ENCODE measurements around the gene PPP1CA.
"Not testable (repeated sequence)": the region's sequence is repeated elsewhere in the genome, so short reads cannot be mapped to it uniquely, and the experiment has no call there.

The PPP1CA gene

GRCh38 chr11:67416416-67417335 lies 15.0 kb upstream of the PPP1CA start:
- peak; percentile 94 for DNase-seq

DNA sequence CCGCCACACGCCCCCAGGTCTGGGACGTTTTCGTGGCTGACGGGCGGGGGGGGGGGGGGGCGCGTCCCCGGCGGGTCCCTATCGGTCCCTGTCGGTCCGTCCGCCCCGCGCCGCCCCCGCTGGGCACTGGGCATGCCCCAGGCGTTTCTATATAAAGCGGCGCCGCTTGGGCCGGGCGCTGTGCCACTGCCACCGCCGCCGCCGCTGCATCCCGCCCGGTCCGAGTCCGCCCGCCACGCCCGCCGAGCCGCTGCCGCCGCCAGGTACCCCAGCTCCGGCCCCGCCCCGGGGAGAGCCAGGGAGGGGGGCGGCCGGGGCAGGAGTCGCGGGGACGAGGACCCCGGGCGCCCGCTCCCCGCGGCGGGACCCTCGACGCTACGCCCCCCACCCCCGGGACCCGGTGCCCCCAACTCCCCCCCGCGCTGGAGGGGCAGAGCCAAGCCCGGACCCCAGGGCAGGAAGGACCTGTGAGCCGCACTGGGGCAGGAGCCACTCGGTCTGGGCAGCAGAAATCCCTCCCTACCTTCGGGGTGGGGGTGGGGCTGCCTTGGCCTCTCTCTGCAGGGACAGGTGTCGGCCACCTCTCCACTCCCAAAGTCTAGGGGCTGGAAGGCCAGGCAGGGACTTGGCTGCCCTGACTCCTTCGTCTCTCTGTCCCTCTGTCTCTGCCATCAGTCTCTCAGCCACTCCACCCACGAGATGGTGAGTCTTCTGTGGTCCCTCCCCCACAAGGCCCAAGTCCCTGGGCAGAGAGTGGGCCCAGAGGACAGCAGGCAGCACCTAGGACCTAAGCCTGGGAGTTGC lies 14.0 kb upstream of the PPP1CA start, which contains the start of gene CARNS1:
Gene CARNS1 (plus strand): TSS at position 178 of the 804 bp plus-strand sequence. CDS start 522 bp downstream, at position 700.
- no peak for DNase-seq

- no peak for DNase-seq
Measured at GRCh38 chr11:67413266-67413849, 11.7 kb upstream of the PPP1CA start.

DNA sequence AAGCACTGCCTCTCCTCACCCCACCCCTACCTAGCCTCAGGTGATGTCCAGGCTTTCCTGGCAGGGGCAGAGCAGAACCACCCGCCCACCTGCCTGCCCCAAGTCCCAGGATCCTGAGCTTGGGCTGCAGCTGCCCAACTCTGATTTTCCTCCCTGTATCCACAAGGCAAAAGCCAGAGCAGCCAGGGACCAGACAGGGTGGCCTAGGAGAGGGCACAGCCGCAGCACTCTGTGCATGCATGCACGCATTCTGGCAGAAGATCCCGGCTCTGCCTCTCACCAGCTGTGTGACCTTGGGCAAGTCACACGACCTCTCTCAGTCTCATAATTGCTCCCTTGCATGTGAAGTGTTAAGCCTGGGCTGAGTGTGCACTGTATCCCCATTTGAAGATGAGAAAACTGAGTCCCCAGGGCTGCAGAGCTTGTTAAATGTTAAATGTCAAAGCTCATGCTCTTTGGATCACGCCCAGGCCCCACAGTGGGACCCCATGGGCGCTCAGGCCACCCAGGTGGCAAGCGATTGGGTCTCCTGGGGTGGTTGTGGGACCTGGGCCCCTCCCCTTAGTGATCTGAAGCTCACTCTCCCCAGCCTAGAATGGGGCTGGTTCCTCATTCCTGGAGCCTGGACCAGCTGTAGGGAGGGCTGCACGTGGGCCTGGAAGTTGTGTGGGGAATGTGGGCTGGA lies 11.0 kb upstream of the PPP1CA start:
- no peak for DNase-seq

DNA sequence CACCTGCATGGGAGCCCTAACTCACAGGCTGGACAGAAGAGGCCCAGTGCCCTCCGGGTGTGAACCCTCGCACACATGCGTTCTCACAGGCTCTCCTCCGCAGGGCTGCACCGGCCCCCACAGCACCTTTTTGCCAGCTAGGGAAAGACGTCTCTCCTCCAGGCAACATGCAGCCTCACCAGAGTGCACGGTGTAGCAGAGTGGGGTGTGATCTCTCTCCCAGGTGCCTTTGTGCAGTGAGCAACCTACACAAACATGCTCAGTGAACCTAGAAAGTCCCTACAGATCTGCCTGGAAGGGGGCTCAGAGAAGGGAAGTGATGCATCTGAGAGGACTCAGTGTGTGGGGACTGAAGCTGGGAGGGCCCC lies 10.1 kb upstream of the PPP1CA start:
- DNase-seq = no peak

GRCh38 chr11:67410984-67411784 lies 9.5 kb upstream of the PPP1CA start:
- DNase-seq = no peak

- no peak for DNase-seq
Measured at GRCh38 chr11:67410369-67410831, 8.7 kb upstream of the PPP1CA start.

- DNase-seq = no peak
Measured at GRCh38 chr11:67409781-67410368, 8.2 kb upstream of the PPP1CA start.

DNA sequence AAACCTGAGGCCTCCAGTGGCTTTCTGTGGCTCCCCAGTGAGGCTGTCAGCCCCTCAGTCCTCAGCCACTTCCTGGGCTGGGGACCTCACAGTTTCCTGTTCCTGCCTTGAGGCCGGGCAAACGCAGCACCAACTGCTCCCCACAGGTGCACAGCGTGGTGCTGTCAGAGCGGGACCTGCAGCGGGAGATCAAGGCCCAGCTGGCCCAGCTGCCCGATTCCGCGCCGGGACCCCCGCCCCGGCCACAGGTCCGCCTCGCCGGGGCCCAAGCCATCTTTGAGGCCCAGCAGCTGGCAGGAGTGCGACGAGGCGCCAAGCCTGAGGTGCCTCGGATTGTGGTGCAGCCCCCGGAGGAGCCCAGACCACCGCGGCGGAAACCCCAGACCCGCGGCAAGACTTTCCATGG lies 7.6 kb upstream of the PPP1CA start:
- peak; percentile 77 for DNase-seq

DNA sequence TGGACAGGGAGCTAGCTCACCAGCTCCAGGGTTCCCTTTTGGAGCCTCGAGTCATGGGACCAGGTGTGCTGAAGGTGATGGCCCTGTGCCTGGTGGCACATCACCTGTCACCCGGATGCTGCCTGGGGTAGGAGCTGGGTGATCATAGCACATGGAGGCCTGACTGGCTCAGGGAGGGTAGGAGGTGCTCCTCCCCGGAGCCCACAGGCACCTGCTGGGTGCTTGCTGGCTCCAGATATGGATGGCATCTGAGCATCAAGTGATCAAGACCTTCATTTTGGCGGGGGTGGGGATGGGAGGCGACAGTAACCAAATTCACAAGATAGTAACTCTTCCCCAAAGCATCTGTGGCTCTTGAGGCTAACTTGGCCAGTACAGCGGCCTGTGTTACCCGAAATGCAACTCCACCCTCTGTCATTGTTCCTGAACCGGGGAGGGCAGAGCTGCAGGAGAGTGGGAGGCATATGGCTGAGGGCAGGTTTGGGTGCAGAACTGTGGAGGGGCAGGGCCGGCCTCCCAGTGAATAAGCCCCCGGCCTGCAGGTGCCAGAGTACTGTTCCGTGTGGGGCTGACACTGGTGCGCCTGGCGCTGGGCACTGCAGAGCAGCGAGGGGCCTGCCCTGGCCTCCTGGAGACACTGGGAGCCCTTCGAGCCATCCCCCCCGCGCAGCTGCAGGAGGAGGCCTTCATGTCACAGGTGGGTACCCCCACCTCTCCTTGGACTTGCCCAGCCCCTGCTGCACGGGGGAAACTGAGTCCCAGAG lies 7.0 kb upstream of the PPP1CA start:
- no peak for DNase-seq

DNA sequence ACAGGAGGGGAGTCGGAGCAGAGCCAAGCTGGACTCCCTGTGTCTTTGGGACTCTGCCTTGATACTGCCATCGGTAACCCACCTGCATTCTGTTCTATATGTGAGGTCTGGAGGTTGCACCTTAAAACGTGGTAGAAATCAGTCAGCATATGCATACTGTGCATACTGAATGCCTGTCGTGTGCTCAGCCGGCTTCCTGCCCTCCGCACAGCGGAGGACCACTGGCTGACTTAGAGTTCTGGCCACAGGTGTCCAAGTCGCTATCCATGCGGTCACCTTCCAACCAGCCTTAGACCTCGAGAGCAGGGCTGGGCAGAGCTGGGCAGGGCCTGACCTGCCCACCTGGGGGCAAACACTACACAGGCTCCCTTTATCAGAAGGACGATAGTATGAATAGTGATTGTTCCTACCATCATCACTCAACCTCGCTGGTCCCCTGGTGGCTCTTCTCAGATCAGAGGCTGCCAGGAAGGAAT lies 6.1 kb upstream of the PPP1CA start:
- no peak for DNase-seq

DNA sequence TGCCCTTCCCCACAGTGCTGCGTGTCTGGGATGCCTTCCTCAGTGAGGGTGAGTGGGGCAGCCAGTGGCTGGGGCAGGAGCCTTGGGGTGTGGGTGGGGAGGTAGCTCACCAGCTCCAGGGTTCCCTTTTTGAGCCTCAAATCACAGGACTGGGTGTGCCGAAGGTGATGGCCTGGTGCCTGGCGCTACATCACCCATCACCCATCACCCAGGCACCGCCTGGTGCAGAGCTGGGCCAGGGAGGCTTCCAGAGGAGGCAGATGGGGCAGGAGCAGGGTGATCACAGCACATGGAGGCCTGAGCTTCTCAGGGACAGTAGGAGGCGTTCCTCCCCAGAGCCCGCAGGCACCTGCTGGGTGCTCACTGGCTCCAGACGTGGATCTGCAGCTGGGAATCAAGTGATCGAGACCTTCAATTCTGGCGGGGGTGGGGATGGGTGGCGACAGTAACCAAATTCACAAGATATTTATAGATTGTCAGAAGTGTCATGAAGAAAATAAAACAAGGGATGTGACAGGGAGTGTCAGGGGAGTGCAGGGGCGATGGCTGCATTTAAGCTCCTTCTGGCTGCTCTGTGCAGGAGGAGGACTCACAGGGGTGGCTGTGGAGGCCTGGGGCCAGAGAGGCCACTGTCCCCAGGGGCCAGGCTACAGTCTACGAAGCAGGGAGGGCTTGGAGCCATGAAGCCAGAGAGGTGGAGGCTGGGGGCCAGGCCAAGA lies 5.5 kb upstream of the PPP1CA start:
- DNase-seq = no peak

GRCh38 chr11:67406420-67406968 lies 4.8 kb upstream of the PPP1CA start:
- DNase-seq = no peak

DNA sequence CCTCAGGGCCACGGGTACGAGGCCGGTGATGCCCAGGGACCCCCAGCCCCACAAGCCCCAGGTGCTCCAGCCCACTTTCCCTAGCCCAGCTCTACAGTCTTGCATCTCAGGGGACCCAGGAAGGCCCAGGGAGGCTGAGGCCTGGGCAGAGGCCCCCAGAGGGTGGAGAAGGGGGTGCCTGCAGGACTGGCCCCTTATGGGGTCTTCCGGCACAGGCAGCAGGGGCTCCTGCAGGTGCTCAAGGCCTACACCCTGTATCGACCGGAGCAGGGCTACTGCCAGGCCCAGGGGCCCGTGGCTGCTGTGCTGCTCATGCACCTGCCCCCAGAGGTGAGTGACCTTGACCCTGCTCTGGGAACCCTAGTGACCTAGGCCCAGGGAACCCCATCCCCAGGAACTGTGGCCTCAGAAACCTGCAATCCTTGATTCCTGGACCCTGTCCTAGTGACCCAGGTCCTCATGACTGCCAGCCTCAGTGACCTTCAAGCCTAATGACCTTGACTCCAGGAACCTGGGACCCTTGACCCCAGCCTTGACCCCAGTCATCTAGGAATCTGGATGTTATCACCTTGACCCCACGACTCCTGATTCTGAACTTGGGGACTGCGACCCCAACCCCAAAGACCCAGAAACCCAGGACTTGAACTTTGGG lies 4.2 kb upstream of the PPP1CA start:
- DNase-seq = no peak

DNA sequence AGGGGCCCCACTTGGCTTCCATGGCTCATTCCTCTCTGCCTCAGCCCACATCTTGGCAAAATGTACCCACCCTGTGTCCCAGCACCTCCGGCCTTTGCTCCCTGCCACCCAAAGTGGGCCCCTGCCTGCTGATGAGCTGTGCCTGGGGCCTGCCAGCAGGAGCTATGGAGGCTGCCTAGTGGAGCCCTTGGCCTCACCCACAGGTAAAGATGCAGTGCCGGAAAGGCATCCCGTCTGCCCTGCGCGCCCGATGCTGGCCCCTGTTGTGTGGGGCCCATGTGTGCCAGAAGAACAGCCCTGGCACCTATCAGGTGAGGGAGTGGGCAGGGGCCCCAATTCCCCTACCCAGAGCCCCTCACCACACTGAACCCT lies 3.5 kb upstream of the PPP1CA start:
- no peak for DNase-seq

DNA sequence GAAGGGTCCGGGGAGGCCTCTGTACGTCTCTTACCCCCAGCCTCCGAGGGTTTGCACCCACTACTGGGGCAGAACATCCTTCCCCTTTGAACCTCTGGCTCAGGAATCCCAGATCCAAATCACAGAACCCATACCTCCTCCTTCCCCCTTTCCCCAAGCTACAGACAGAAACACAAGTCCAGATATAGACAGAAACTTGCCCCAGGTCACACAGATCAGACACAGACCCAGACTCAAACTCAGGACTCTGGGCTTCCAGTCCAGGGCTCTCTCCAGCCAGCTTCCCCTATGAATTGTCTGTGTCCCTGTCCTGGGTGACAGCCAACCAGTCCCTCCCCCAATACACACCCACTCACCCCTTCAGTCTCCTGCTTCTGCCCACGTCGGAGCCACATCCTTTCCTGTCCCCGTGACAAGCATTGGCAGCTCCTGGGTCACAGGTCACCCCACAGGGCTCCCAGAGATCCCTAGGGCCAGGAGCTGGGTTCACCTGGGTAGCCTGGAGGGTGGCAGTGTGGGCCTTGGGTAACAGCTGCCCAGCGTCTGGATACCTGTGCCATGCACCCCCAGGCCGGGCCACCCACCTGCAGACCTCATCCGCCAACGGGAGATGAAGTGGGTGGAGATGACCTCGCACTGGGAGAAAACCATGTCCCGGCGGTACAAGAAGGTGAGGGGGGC lies 3.0 kb upstream of the PPP1CA start:
- DNase-seq = peak; percentile 60

DNA sequence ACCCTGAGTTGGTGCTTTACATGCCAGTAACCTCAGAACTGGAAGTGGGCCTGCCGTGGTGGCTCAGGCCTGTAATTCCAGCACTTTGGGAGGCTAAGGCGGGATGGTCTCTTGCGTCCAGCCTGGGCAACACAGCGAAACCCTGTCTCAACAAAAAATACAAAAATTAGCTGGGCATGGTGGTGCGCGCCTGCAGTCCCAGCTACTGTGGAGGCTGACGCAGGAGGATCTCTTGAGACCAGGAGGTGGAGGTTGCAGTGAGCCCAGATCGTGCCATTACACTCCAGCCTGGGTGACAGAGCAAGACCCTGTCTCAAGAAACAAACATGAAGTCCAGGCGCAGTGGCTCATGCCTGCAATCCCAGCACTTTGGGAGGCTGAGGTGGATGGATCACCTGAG lies 1.4 kb upstream of the PPP1CA start:
- DNase-seq = not testable (repeated sequence)

DNA sequence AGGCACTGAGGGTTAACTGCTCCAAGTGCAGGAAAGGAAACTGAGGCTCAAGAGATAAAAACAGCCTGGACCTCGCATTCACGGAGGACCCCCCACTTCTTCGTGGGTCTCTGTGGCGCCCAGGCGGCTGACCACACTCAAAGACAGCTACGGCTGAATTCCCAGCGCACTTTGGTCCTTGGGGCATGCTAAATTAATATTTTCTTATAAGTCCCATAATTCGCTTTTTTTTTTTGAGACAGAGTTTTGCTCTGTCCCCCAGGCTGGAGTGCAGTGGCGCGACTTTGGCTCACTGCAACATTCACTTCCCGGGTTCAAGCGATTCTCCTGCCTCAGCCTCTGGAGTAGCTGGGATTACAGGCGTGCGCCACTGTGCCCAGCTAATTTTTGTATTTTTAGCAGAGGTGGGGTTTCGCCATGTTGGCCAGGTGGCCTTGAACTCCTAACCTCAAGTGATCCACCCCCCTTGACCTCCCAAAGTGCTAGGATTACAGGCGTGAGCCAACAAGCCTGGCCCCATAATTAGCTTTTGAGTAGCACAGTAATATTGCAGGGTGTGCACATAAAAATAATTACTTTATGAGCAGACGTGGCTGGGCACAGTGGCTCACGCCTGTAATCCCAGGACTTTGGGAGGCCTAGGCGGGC lies 658 bp upstream of the PPP1CA start:
- DNase-seq = not testable (repeated sequence)

All from CD4-positive, alpha-beta T cell treated with Interleukin-4 for 4 hours (primary cell).